GM21619 (cell line): ENCODE results near the gene EDN2.

Experiments
- ATAC-seq: cut with Tn5 transposase; IDR thresholded peaks from one replicate; pipeline ENCODE4 v1.9.1; 2021; ENCODE audit not compliant: unreplicated experiment

Gene EDN2

DNA sequence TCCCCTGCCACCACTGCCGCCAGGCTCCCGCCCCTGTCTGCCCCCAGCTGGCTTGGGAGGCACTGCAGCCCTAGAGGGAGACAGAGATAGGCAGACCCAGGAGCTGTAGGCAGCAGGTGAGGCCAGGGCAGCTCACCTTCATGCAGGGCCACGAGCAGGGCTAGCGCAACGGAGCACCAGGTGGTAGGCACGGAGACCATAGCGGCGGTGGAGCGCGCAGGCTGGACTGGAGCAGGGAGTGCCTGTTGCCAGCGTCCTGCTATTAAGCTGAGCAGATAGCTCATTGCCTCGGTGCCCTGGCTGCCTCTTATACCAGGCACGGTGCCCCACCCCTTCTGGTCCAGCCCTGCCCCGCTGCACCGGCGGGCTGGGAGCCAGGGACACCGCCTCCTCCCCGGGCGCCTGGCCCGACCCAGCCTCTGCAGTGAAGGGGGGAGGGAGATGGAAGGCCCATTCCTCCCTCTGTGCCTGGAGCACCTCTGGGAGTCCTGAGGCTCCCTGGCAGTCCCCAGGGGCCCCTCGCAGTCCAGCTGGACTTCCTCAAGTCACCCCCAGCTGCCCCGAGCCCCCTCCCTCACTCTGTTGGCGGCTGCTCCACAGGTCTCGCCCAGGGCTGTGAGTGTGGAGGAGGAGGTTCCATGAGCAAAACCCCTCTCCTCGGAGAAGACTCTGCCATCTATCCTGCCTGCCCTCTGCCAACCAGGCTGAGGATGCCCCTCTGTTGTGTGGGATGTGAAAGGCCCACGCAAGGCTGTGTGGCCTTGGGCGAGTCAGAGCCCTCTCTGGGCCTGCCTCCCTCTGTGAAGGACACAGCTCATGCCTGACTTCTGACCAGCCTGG, at the start of gene EDN2:
Gene EDN2, minus strand, starts transcription at position 282 of the 840 bp plus-strand sequence. Its CDS starts 82 bp downstream, at position 200.
- ATAC-seq = no peak

- no peak for ATAC-seq
Observed at GRCh38 chr1:41533731-41534080, 49.2 kb upstream of the EDN2 start.

- no peak for ATAC-seq
Observed at GRCh38 chr1:41533016-41533730, 48.7 kb upstream of the EDN2 start.

DNA sequence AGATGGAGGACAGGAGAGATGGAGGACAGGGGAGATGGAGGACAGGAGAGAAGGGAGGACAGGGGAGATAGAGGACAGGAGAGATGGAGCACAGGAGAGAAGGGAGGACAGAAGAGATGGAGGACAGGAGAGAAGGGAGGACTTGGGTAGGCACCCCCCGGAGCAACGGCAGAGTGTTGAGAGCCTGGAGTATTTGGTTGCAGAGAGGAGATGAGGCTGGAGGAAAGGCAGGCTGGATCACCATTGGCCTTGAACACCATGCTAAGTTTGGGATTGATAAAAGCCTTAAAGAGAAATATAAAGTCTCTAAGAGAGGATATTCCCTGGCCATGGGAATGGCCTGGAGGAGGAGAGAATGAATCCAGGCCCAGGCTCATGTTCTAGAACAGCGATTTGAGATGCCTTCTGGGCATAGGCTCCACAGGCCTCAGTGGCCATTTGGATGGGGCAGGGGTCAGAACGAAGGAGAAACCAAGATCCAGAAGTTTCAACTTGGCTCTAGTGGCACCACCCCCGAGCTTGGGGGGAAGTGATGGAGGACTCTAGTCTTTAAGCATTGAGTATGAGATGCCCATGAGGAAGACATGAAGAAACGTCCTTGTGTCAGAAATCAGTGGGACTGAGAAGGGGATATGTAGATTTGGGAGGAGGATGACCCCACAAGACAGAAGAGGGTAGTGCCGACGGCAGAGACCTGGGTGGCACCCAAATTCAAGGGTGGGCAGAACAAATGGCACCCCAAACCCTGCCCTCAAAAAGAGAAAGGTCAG, 47.9 kb upstream of the EDN2 start:
- ATAC-seq = no peak

DNA sequence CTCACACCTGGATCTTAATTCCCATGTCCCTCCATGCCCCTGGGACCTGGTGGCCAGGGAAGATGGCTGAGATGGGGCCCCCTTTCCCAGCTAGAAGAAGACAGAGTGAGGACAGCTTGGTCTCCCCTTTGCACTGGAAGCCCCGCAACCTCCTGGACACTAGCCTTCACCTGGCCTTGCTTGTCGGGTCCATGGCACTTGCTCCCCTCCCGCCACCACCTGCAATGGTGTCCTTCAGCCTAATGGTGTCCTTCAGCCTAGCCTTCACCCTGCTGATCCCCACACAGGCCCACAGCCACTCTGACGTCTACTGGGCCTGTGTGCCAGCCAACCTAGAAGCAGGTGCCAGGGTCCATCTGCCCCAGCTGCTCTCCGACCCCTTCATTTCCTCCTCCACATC, 45.9 kb upstream of the EDN2 start:
- ATAC-seq = no peak

GRCh38 chr1:41529621-41530395, 45.3 kb upstream of the EDN2 start:
- ATAC-seq = no peak

- ATAC-seq = no peak
Observed at GRCh38 chr1:41528726-41529605, 44.5 kb upstream of the EDN2 start.

- ATAC-seq = no peak
Observed at GRCh38 chr1:41528106-41528505, 43.6 kb upstream of the EDN2 start.

GRCh38 chr1:41526956-41527561, 42.6 kb upstream of the EDN2 start:
- no peak for ATAC-seq

- no peak for ATAC-seq
Observed at GRCh38 chr1:41525891-41526587, 41.6 kb upstream of the EDN2 start.

GRCh38 chr1:41524676-41525675, 40.5 kb upstream of the EDN2 start:
- ATAC-seq = no peak

GRCh38 chr1:41523949-41524675, 39.6 kb upstream of the EDN2 start:
- no peak for ATAC-seq

DNA sequence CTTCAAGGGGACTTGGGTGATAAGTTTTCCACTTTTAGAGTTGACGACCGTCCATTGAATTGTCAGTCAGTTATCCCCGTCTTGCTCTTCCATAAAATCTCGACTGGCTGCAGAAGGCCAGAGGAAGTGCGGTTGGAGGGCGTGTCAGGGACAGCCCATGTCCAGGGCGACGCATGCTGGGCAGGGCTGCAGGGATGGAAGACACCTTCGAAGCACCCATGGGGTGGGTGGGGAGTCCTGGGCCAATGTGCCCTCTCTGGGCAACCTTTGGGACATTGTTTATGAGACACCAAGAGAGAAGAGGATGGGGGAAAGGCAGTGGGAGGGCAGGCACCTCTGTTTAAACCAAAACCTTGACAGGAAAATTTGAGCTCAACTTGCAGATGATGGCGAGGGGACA, 38.6 kb upstream of the EDN2 start:
- no peak for ATAC-seq

GRCh38 chr1:41521766-41522165, 37.3 kb upstream of the EDN2 start:
- no peak for ATAC-seq

- ATAC-seq = no peak
Observed at GRCh38 chr1:41520951-41521752, 36.7 kb upstream of the EDN2 start.

GRCh38 chr1:41519667-41520066, 35.2 kb upstream of the EDN2 start:
- ATAC-seq = no peak
